CD8-positive, alpha-beta memory T cell (primary cell): Measurements from ENCODE around the gene SLC2A6. TPM values are rescaled to one million over a fixed set of nuclear protein-coding genes. Genes with fewer than 3 reads are reported as not detected.

ENCODE experiments used
- CTCF ChIA-PET: fragments of 350-600 bp; sonication (Branson Sonifier 250); formaldehyde crosslinking; loops from one replicate; lab custom pipeline; 2021; ENCODE audit warnings: antibody characterized with exemption; lab: Charles Lee
- POLR2A ChIA-PET: fragments of 350-600 bp; sonication (Branson Sonifier 250); formaldehyde crosslinking; loops from one replicate; lab custom pipeline; 2021; ENCODE audit warnings: antibody characterized with exemption; lab: Charles Lee
- DNase-seq, 5 donors: peaks; one replicate each; pipeline versions ENCODE4 v3.0.0 to v3.0.0-alpha.2; 2020 to 2022; ENCODE audit warnings: mixed read lengths in 1 of 5
- H3K27ac ChIP-seq: one replicate; pipeline ENCODE4 v1.7.0; 2013; ENCODE audit warnings: low read depth, mild to moderate bottlenecking, low read length, moderate library complexity
- H3K27me3 ChIP-seq: 2 replicates; pipeline ENCODE4 v1.7.0; 2013; ENCODE audit warnings: low read length, mild to moderate bottlenecking; ENCODE audit not compliant: insufficient read depth, poor library complexity, severe bottlenecking
- H3K36me3 ChIP-seq: 2 replicates; pipeline ENCODE4 v1.7.0; 2013; ENCODE audit warnings: mild to moderate bottlenecking, low read length, moderate library complexity; ENCODE audit not compliant: insufficient read depth
- H3K4me1 ChIP-seq: 2 replicates; pipeline ENCODE4 v1.7.0; 2013; ENCODE audit warnings: mild to moderate bottlenecking, low read length, moderate library complexity; ENCODE audit not compliant: insufficient read depth
- H3K4me3 ChIP-seq: 2 replicates; pipeline ENCODE4 v1.7.0; 2013; ENCODE audit warnings: mild to moderate bottlenecking, low read length
- H3K9me3 ChIP-seq: 2 replicates; pipeline ENCODE4 v1.7.0; 2013; ENCODE audit warnings: mild to moderate bottlenecking, low read length
- H3K27ac Mint-ChIP-seq, 8 donors: one replicate each; pipeline ENCODE4 v1.8.0; 2020 to 2021; ENCODE audit warnings: mixed read lengths in 8 of 8, mild to moderate bottlenecking in 6 of 8, inconsistent platforms in 3 of 8, moderate library complexity in 3 of 8
- H3K27me3 Mint-ChIP-seq, 2 donors: one replicate each; pipeline ENCODE4 v1.8.0; 2020 to 2021; ENCODE audit warnings: mixed read lengths in 2 of 2, mild to moderate bottlenecking in 1 of 2, moderate library complexity in 1 of 2
- H3K36me3 Mint-ChIP-seq, 3 donors: one replicate each; pipeline ENCODE4 v1.8.0; 2020 to 2021; ENCODE audit warnings: mixed read lengths in 3 of 3, inconsistent platforms in 1 of 3, mild to moderate bottlenecking in 1 of 3
- H3K4me1 Mint-ChIP-seq, 3 donors: one replicate each; pipeline ENCODE4 v1.8.0; 2020 to 2021; ENCODE audit warnings: mixed read lengths in 3 of 3, inconsistent platforms in 1 of 3, mild to moderate bottlenecking in 1 of 3
- H3K4me3 Mint-ChIP-seq, 7 donors: one replicate each; pipeline ENCODE4 v1.8.0; 2020 to 2021; ENCODE audit warnings: mixed read lengths in 7 of 7, mild to moderate bottlenecking in 6 of 7, moderate library complexity in 4 of 7, inconsistent platforms in 2 of 7
- H3K9me3 Mint-ChIP-seq, 5 donors: one replicate each; pipeline ENCODE4 v1.8.0; 2020 to 2022; ENCODE audit warnings: mixed read lengths in 5 of 5, mild to moderate bottlenecking in 3 of 5, moderate library complexity in 2 of 5, inconsistent platforms in 1 of 5
- polyA plus RNA-seq: library from polyadenylated mRNA; unstranded; fragments of 300-500 nt; fragmentation: Illumina TruSeq; gene quantifications from one replicate; pipeline ENCODE4 v1.2.3, GENCODE V29; 2021
- total RNA-seq, 2 experiments: library from RNA; stranded (reverse); gene quantifications; one replicate each; pipeline ENCODE4 v1.2.3, GENCODE V29; 2021

SLC2A6 gene
- total and polyA plus RNA-seq, 3 experiments from 2014 or later: 4.0 to 16.3 (median 15.5) TPM

- H3K27me3 Mint-ChIP-seq: peaks cover 16 to 28% of the 10 kb centered on the region in 2 donors
- H3K4me3 ChIP-seq: no peak overlapping the region
- peaks cover 10 to 25% (median 23%) of the 10 kb centered on the region in 3 donors for H3K4me1 Mint-ChIP-seq
- H3K9me3 ChIP-seq: no peaks in the 10 kb centered on the region
- H3K9me3 Mint-ChIP-seq: no peaks in the 10 kb centered on the region
- no peaks in the 10 kb centered on the region for H3K36me3 Mint-ChIP-seq
- H3K27me3 ChIP-seq: peaks cover 15% of the 10 kb centered on the region
- ChIA-PET CTCF (no interaction called here), POLR2A (no interaction called here)
- H3K4me3 Mint-ChIP-seq: no peak overlapping the region
- DNase-seq: no peak
- no peak overlapping the region for H3K27ac Mint-ChIP-seq
- H3K4me1 ChIP-seq: no peaks in the 10 kb centered on the region
- H3K36me3 ChIP-seq: no peaks in the 10 kb centered on the region
- no peak overlapping the region for H3K27ac ChIP-seq
Measured at GRCh38 chr9:133424187-133424586, 54.7 kb downstream of the SLC2A6 start.

- Mint-ChIP-seq H3K4me3 (no peak overlapping the region), H3K27me3 (peaks cover 17 to 28% of the 10 kb centered on the region in 2 donors), H3K9me3 (no peaks in the 10 kb centered on the region), H3K36me3 (no peaks in the 10 kb centered on the region), H3K4me1 (peaks cover 18 to 33% (median 31%) of the 10 kb centered on the region in 3 donors), H3K27ac (peak overlapping the region in 3 of 8 donors; percentile 45 to 66 (median 47))
- ChIA-PET POLR2A (no interaction called here), CTCF (no interaction called here)
- Histone ChIP-seq H3K27me3 (peaks cover 15% of the 10 kb centered on the region), H3K4me3 (no peak overlapping the region), H3K36me3 (no peaks in the 10 kb centered on the region), H3K9me3 (no peaks in the 10 kb centered on the region), H3K4me1 (no peaks in the 10 kb centered on the region), H3K27ac (no peak overlapping the region)
- DNase-seq: no peak
Measured at GRCh38 chr9:133423216-133423615, 55.7 kb downstream of the SLC2A6 start.

- ChIA-PET POLR2A (no interaction called here), CTCF (no interaction called here)
- H3K27me3 Mint-ChIP-seq: peaks cover 10 to 15% of the 10 kb centered on the region in 2 donors
- Histone ChIP-seq H3K4me1 (peaks cover 4% of the 10 kb centered on the region), H3K27ac (no peak within 1 kb of the TSS), H3K9me3 (no peaks in the 10 kb centered on the region), H3K27me3 (peaks cover 5% of the 10 kb centered on the region), H3K36me3 (no peaks in the 10 kb centered on the region), H3K4me3 (no peak within 1 kb of the TSS)
- peaks cover 0 to 5% (median 0%) of the 10 kb centered on the region in 3 donors for H3K36me3 Mint-ChIP-seq
- H3K27ac Mint-ChIP-seq: peak within 1 kb of the TSS; percentile 27 to 93 (median 78)
- peak within 1 kb of the TSS in 3 of 7 donors; percentile 2 to 78 (median 63) for H3K4me3 Mint-ChIP-seq
- H3K4me1 Mint-ChIP-seq: peaks cover 20 to 39% (median 35%) of the 10 kb centered on the region in 3 donors
- H3K9me3 Mint-ChIP-seq: no peaks in the 10 kb centered on the region
- DNase-seq: peak in 2 of 5 donors; percentile 23 to 62
Measured at GRCh38 chr9:133421615-133422542, 57.0 kb downstream of the SLC2A6 start, which contains the start of gene ADAMTS13. Gene ADAMTS13, plus strand, starts transcription at chr9:133422367. Its CDS starts 77 bp downstream, at chr9:133422444.

Other genes starting within 250 kb of the SLC2A6 start
- not detected for gene ABO, start 203.9 kb downstream of the SLC2A6 start, total RNA-seq
- gene ABO, start 203.9 kb downstream of the SLC2A6 start, polyA plus RNA-seq: not detected
- 10 to 100 TPM; 30.9 to 32.0 TPM for gene SURF6, start 142.9 kb downstream of the SLC2A6 start, total RNA-seq
- 15.1 TPM for gene SURF6, start 142.9 kb downstream of the SLC2A6 start, polyA plus RNA-seq
- gene MED22, start 131.0 kb downstream of the SLC2A6 start, total RNA-seq: 10 to 100 TPM; 43.3 to 46.3 TPM
- 19.0 TPM for gene MED22, start 131.0 kb downstream of the SLC2A6 start, polyA plus RNA-seq
- gene RPL7A, start 130.9 kb downstream of the SLC2A6 start, total RNA-seq: 1,000 to 10,000 TPM; 3,139 to 3,155 TPM
- gene RPL7A, start 130.9 kb downstream of the SLC2A6 start, polyA plus RNA-seq: 1,038 TPM
- 10 to 100 TPM; 35.9 to 37.8 TPM for gene SURF1, start 122.6 kb downstream of the SLC2A6 start, total RNA-seq
- 110 TPM for gene SURF1, start 122.6 kb downstream of the SLC2A6 start, polyA plus RNA-seq
- 10 to 100 TPM; 34.9 to 35.2 TPM for gene SURF2, start 122.5 kb downstream of the SLC2A6 start, total RNA-seq
- gene SURF2, start 122.5 kb downstream of the SLC2A6 start, polyA plus RNA-seq: 46.6 TPM
- gene SURF4, start 103.0 kb downstream of the SLC2A6 start, total RNA-seq: 100 to 1,000 TPM; 239 to 250 TPM
- 202 TPM for gene SURF4, start 103.0 kb downstream of the SLC2A6 start, polyA plus RNA-seq
- under 1 TPM; 0.24 to 0.91 TPM for gene STKLD1, start 102.7 kb downstream of the SLC2A6 start, total RNA-seq
- 0.75 TPM for gene STKLD1, start 102.7 kb downstream of the SLC2A6 start, polyA plus RNA-seq
- 10 to 100 TPM; 52.4 to 56.4 TPM for gene REXO4, start 61.1 kb downstream of the SLC2A6 start, total RNA-seq
- gene REXO4, start 61.1 kb downstream of the SLC2A6 start, polyA plus RNA-seq: 25.8 TPM
- gene ADAMTS13, start 56.7 kb downstream of the SLC2A6 start, total RNA-seq: 1 to 10 TPM; 1.0 to 1.1 TPM
- gene ADAMTS13, start 56.7 kb downstream of the SLC2A6 start, polyA plus RNA-seq: 0.32 TPM
- gene CACFD1, start 19.1 kb downstream of the SLC2A6 start, total RNA-seq: 1 to 10 TPM; 1.3 to 2.5 TPM
- gene CACFD1, start 19.1 kb downstream of the SLC2A6 start, polyA plus RNA-seq: 2.6 TPM
- not detected for gene MYMK, start 45.9 kb upstream of the SLC2A6 start, total RNA-seq
- gene MYMK, start 45.9 kb upstream of the SLC2A6 start, polyA plus RNA-seq: not detected
- not detected for gene ADAMTSL2, start 55.6 kb upstream of the SLC2A6 start, total RNA-seq
- gene ADAMTSL2, start 55.6 kb upstream of the SLC2A6 start, polyA plus RNA-seq: not detected
- gene FAM163B, start 130.3 kb upstream of the SLC2A6 start, total RNA-seq: not detected
- not detected for gene FAM163B, start 130.3 kb upstream of the SLC2A6 start, polyA plus RNA-seq
- gene DBH, start 157.3 kb upstream of the SLC2A6 start, total RNA-seq: not detected
- gene DBH, start 157.3 kb upstream of the SLC2A6 start, polyA plus RNA-seq: not detected